DMS53 treated with DMSO at 0.1 percent for 48 hours (cell line): ENCODE results near the gene CD63.

Source experiments
- DNase-seq: peaks from one replicate; lab custom pipeline; 2025; ENCODE audit not compliant: unreplicated experiment; lab: John Stamatoyannopoulos, UW

CD63 gene

DNA sequence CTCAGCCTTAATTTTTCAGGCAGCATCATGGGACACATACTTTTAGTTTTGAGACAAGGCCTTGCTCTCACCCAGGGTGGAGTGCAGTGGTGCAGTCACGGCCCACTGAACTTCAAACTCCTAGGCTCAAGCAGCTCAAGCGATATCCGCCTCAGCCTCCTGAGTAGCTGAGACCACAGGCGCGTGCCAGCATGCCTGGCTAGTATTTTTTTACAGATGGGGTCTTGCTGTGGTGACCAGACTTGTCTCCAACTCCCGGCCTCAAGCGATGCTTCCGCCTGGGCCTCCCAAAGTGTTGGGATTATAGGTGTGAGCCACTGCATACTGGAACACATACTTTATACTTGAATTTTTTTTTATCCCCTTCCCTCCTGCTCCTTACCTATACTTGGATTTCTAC lies 5.9 kb downstream of the CD63 start:
- DNase-seq = no peak

DNA sequence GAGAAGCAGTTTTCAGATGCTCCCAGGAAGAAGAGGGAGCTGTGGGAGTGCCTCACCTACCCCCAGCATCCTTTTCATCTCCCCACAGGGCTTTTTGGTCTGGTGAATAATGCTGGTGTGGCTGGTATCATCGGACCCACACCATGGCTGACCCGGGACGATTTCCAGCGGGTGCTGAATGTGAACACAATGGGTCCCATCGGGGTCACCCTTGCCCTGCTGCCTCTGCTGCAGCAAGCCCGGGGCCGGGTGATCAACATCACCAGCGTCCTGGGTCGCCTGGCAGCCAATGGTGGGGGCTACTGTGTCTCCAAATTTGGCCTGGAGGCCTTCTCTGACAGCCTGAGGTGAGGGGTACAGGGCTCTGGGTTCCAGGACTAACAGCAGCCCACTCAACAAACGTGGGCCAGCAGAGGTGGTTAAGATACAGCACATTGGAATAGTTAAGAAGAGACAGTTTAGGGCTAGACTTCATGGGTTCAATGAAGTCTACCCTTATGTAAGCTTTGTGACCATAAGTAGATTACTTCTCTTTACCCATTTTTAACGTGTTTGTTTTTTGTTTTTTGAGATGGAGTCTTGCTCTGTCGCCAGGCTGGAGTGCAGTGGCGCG lies 7.1 kb downstream of the CD63 start:
- DNase-seq = no peak

DNA sequence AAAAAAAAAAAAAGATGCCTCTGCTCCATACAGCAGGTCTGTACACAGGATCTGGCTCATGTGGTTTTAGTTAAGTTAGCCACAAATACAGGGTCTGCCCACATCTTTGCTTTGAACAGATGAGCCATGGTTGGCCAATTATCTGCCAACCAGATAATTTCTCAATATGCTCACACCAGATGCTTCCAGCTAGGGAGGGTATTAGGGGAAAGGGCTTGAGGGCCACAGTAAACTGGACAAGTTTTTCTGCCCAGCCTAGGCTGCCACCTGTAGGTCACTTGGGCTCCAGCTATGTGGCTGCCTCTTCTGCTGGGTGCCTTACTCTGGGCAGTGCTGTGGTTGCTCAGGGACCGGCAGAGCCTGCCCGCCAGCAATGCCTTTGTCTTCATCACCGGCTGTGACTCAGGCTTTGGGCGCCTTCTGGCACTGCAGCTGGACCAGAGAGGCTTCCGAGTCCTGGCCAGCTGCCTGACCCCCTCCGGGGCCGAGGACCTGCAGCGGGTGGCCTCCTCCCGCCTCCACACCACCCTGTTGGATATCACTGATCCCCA lies 7.8 kb downstream of the CD63 start:
- peak; percentile 60 for DNase-seq

DNA sequence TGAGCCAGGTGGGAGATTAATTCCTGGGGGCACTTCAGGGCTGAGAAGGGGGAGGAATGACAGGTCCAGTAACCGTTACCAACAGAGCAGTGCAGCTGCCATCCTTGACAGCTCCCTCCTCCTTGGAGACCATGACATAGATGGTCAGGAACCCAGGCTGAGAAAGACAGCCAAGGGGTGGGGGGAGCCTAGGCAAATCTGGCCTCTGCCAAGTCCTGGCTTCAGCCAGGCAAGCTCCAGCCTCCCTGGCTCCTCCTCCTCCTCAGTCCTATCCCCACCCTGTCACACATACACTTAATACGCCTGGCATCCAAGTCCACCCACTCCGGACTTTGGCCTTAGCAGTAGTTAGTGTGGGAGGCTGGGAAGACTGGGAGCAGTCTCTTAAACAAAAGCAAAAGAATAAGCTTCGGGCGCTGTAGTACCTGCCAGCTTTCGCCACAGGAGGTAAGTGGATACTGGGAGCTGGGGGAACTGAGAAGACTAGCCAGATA lies 8.7 kb downstream of the CD63 start, which contains the start of gene RDH5:
Gene RDH5 (plus strand): TSS at position 323 of the 494 bp plus-strand sequence. CDS start 792 bp downstream, outside the sequence.
- DNase-seq = no peak

DNA sequence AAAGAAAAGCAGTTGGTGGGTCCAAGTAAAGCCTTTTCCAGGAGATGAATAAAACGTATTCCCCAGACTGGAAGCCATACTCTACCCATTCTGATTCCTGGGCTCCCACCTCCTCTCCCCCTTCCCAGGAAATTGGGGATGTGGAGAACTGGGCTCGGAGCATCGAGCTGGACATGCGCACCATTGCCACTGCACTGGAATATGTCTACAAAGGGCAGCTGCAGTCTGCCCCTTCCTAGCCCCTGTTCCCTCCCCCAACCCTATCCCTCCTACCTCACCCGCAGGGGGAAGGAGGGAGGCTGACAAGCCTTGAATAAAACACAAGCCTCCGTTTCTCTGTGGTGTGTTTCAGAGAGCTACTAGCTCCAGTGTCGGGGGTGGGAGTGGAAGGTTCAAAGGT lies 9.4 kb downstream of the CD63 start:
- no peak for DNase-seq

DNA sequence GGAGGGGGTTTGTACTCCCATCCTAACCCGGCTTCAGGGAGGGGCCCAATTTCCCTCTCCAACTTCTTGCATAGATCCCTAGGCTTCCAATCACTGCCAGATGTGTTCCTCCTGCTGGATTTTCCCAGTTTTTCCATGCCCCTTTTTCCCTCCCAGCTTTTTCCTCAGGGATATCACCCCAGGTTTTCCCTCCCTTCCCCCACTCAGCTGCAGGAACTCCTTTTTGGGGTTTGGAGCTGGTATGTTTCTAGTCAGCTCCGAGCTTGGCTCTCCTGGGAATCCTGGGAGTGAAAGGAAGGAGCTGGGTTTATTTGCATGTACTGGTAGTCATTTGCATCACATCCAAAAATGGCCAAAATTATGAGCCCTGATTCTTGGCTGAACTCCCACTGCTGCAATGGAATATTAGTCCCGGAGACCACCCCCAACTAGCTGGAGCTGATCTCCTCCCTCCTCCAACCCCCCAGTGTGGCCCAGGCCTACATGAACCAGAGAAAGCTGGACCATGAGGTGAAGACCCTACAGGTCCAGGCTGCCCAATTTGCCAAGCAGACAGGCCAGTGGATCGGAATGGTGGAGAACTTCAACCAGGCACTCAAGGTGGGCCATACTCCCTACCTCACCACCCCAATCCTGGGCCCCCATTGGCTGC lies 10.1 kb downstream of the CD63 start:
- DNase-seq = no peak

DNA sequence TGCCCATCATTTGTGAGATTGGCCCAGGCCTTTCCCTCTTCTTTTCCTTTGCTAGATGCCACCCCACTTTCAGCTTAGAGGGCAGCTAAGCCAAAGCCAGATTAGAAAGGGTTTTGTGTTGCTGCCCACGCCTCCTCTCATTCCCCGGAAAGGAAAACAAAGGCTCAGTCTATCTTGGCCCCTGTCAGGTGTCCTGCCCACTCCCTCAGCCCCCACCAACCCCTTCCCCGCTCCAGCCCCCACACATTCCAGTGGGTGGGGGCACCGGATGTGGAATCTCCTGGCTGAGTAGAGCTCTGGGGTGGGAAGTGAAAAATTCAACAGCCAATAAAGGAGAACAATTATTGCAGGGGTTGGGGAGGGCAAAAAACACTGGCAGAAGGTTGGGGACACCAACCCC lies 10.8 kb downstream of the CD63 start:
- no peak for DNase-seq

DNA sequence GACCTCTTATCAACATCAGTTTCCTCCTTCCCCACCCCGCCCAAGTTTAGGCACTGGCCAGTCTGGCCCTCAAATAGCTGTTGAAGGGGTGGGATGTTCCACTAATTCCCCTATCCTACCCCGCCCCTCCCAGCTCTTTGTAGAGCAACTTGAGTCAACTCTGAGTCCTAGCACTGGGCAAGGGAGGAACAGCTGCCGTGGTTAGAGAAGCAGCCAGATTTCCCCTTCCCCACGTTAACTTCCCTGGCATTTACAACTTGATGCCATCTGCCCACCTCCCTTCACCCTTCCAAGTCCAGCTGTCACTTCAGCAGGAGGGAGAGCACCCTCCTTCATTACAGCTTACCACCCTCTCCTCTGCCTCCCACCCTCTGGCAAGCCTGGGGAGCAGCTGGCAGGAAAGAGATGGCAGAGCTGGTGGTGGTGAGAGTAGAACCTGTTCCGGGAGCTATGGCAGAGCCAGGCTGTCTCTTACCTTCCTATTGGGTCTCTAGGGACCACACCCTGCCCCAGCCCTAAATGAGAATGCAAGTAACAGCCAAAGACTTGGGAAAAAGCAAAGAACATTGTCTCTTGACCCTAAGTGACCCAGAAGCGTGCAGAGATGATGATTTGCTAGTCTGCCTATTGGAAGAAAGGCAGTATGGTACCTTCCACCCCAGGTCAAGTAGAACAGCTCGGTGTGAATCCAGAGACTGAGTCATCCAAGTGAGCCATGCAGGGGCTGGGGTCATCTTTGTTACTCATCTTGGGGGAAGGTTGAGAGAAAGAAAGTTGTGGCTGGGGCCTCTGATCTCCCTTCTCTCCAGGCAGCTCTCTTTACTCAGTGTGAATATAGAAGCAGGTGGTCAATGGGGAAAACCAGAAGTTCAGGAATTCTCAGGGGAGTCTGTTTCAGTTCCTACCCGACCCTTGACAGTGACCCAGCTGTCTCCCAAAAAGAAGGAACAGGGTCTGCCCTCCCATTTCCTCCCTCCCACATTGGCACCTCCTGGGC lies 11.5 kb downstream of the CD63 start:
- DNase-seq = no peak

DNA sequence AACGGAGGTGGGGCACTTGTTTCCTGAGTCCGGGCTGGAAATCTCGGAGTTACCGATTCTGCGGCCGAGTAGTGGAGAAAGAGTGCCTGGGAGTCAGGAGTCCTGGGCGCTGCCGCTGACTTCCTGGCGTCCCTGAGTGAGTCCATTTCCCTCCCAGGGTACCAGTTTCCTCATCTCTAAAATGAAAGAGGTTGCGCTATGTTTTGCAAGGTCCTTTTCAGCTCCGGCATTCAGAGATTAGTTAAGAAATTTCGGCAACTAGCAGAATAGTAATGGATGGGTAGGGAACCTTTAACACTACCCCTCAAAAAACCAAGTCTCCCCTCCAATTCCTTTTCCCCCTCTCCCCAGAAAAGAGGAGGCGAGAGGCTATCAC lies 12.2 kb downstream of the CD63 start:
- peak; percentile 54 for DNase-seq

DNA sequence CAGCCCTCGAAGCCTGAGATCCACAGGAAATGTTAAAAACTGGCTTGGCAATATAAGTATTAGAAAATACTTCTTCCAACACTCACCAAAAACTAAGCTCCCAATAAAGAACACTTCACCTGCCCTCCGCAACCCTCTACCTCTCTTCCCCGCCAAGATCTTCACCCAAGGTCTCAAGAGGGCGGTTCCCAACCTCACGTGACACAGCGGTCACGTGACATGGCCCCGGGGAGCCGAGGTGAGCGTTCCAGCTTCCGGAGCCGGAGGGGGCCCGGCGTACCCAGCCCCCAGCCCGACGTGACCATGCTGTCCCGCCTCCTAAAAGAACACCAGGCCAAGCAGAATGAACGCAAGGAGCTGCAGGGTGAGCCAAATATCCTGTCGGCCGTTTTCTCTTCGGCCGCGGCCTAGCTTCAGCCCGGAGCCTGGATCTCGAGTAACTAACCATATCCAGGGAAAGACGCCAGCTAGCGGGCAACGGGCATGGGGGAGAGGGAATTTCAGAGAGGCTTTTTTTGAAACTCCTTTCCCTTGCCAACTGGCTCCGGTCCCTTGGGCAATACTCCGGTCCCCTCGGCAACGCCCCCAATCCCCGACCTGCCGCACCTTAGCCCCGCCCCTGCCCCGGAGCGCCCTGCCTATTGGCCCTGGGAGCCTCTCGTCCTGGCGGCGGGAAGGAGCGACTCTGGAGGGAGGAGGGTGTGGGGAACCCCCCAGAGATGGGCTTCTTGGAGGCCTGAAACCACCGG lies 12.8 kb downstream of the CD63 start, which contains the start of gene BLOC1S1:
Gene BLOC1S1 (plus strand): TSS at position 214 of the 749 bp plus-strand sequence. CDS start 6 bp downstream, at position 220.
- peak; percentile 70 for DNase-seq

DNA sequence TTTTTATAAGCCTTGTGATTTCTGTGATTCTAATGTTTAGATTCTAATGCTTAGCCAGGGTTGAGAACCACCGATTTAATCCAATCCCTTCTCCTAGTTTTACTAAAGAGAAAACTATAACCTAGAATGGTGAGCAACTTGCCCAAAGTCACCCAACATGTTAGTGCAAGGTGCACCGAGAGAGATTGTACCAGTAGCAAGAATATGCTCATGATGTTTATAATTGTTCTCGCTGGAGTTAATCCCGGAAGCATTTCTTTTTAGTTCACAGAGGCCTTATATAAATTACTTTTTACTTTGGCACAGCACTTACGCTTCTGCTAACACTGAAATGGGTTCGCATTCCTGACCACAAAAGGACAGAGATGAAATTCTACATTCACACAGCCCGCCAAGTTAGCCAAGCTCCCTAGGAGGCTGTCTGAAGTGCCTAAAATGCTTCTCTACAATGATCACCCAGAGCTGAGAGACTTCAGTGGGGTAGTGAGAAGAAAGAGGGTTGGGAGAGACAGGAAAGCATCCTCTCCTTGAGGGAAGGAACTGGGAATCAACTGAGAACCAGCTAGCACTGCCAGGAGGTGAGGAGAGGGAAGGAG lies 13.5 kb downstream of the CD63 start:
- DNase-seq = no peak

DNA sequence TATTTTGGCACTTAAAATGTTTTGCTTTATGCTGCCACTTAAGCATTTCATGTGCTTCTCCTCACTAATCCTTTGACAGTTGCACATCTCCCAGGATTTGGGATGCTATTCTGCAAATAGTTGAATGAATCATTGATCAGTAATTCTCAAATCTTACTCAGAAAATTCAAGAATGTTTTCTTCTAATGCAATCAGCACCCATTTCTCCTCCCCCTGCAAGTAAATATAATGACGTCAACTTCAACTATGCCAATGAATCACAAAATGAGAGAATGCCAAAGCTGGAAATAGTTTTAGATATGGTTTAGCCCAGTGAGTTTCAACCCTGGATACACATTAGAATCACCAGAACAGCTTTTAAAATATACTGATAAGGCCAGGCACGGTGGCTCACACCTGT lies 15.1 kb downstream of the CD63 start:
- no peak for DNase-seq

DNA sequence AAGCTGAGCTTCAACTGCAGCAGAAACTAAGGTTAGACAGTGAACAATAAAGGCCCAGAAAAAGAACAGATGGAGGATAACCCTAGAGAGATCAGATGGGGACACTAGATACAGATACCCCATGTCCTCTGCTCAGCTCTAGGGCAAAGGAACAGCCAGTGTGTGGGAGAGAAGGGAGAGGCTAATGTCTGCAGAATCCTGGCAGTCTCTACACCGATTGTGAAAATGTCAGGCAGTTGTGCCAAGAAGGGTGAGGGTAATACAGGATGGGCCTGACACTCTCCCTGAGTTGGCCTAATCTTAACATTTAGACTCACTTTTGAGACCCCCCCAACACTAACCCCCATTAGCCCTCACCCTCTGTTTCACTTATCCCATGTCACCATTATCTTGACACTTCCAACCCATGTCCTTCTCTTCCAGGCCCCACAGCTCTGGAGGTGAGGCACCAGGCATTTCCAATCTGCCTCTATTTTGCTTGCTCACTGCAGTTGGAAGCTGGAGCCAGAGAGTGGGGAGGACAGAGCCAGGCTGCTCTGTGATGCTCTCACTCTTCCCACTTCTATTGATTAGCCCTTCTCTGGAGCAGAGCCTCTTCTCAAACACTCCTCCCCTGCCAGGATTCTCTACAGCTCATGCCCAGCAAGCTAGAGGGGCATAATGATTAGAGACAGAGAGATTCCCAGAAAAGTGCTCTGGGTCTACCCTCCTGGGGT lies 16.0 kb downstream of the CD63 start:
- DNase-seq = no peak

DNA sequence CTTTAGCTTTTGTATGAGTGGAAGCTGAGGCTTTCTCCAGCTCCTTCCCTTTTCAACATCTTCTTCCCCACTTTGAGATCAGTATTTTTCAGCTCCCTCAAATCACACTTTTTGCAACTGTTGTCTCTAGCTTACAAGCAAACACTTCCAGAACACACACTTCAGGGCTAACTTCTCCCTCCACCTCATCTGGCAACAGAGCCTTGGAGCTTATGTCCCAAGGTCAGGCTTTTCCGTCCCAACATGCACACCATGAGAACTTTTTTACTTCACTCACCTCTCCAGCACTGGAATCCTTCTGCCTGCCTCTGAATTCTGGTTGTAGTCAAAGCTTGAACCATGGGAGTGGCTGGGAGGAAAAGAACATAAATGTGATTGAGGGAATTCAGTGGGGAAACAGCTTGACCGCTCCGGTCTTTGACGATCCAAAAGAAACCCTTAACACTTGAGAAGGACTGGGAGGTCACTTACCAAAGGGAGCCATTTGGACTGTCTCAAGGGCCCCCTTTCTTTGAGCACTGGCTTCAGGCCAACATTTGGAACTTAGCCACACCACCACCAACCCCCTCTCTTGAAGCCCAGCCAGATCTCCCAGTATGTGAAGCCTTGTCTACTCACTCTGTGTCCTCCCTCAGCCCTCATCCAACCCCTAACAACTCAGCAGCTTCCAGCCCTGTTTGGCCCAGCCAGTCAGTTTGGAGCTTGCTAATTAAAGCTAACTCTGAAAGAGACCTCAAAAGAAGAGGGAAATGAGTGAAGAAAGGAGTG lies 16.8 kb downstream of the CD63 start:
- no peak for DNase-seq

DNA sequence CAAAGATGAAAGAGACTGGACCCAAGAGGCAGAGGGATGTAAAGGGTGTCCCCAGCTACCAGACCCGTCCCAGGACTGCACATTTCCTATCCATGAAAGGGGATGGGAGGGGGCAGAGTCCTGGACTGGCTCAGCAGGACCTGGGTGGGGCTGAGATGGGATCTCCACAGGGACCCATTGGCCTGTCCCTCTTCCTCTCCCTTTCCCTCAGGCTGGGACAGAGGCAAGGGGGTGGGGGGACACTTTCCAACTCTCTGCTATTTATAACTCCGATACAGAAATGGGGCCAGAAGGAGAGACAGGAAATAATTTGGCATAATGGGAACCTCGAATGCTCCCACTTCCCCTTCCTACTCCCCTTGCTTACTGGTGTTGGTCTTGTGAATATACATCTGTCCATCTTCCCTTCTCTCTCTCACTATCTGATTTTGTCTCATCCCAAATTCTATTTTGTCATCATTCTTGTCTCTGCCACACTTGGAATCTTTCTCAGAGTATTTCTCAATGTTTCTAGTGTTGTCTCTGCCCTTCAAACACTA lies 20.0 kb downstream of the CD63 start:
- no peak for DNase-seq

DNA sequence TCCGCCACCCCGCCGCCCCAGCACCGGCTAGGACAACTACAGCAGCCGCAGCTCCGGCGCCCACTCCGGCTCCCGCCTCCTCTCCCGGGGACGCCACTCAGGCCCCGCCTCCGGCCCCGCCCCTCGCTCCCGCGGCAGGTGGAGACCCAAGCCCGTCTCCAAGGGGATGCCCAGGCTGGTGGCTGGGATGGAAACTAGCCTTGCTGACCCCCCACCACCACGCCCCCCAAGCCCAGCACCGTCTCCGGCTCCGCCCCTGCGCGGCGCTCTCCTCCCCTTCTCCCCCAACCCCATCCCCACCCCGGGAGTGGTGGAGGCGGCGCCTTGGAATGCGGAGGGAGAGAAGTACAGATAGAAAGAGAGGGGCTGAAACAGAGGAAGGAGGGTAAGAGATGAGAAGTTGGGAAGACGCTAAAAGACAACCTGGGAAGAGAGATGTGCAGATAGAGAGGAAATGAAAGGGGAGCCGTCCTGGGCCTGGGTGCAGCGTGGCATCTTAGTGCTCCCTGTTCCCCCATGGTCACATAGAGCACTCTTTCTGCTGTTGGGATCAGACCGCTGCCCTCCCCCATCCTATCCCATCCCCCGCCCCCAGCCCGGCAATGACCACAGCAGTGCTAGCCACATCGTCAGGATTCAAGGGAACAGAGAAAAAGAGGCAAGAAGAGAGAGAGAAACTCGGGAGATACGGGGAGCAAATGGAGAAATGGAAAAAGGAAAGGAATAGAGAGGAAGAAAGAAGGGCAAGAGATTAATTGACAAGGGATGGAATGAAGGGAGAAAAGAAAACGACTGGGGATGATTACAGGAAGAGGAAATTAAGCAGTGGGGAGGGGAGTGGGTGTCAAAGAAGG lies 20.7 kb downstream of the CD63 start, which contains the start of gene ITGA7:
Gene ITGA7 (minus strand): TSS at position 64 of the 854 bp plus-strand sequence. CDS start 222 bp downstream, outside the sequence.
- DNase-seq = peak; percentile 12

DNA sequence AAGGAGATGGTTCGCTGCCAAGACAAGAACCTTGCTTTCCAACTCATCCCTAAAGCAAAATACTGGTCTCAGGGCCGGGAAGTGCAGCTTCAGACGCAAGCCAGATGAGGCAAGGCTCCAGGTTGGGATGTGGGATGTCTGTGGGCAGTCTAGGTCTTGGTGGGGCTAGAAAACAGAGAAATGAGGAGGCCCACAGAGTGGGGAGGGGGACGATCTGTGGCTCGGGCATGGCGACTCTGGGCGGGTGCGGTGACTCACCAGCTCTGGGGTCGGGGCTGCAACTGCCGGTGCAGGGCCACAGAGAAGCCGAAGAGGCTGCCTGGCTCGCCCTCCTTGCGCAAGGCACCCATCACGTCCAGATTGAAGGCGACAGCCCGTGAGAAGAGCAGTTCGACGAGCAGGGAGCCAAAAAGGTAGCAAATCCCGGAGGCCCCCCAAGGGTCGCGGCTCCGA lies 21.6 kb downstream of the CD63 start:
- no peak for DNase-seq
